HG03135 (cell line): ENCODE measurements around the gene NEU4.
A peak's percentile ranks its signal among the peaks of the same experiment; 100 is the strongest.
"Not testable (repeated sequence)": the region's sequence is repeated elsewhere in the genome, so short reads cannot be mapped to it uniquely, and the experiment has no call there.

Experiments used
- ATAC-seq: cut with Tn5 transposase; IDR thresholded peaks from one replicate; pipeline ENCODE4 v1.9.1; 2021; ENCODE audit warnings: mild to moderate bottlenecking, moderate library complexity; ENCODE audit not compliant: unreplicated experiment

Gene NEU4

DNA sequence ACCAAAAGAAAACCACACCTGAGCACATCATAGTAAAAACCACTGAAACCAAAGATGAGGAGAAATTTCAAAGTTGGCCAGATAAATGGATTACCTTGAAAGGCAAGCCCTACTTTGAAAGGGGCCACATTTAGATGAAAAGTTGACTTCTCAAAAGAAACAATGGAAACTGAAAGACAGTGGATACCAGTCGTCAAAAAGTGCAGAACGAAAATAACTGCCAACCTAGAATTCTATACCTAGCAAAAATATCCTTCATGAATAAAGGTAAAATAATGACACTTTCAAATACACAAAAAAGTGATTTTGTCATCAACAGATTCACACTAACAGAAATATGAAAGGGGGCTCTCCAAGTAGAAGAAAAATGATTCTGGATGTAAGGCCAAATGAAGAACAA, 18.4 kb downstream of the NEU4 start:
- no peak for ATAC-seq

DNA sequence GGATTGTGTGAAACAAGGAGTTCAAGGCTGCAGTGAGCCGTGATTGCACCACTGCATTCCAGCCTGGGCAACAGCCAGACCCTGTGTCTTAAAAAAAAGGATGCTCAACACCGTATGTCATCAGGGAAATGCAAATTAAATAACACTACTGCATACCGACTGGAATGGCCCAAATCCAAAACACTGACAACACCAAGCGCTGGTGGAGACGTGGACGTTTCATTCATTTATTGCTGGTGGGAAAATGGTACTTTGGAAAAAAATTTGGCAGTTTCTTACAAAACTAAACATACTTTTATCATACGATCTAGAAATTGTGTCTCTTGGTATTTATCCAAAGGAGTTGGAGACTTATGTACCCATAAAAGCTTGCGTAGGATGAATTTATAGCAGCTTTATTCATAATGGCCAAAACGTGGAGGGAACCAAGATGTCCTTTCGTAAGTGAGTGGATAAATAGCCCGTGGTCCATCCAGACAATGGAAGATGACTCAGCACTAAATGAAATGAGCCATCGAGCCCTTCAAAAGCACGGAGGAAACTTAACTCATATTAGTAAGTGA, 24.2 kb downstream of the NEU4 start:
- no peak for ATAC-seq

DNA sequence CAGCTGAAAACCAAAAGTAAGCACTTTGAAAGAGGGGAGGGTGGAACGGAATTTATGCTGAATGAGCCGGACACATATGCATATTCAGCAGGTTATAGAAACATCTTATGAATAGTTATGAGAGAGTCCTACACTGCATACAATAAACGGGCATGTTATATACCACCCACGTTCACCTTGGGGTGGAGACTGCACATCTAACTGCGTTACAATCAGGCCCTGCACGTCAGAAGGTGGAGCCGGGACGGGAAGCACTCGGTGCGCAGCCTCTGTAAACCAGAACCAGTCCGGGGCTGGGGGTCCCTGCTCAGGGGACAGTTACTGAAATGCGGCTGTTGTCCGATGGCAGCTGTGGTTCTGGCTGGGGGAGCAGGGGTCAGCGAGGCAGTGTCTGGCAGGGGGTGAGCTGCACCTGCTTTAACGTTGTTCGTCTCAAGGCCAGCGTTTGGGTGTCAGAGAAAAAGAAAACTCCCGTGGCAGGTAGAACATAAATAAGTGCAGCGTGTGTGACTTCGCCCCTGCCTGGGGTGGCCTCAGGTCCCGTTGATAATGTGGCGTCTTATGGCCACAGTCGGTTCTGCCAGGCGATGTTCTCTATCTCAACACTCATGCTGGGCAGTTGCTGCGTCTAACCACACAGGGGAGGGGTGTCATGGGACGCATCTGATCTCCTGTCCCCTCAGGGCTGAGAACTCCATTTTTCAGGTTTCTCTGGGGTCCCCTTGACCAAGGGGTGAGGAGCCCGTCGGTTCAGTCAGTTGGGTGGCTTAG, 24.9 kb downstream of the NEU4 start:
- ATAC-seq = not testable (repeated sequence)

DNA sequence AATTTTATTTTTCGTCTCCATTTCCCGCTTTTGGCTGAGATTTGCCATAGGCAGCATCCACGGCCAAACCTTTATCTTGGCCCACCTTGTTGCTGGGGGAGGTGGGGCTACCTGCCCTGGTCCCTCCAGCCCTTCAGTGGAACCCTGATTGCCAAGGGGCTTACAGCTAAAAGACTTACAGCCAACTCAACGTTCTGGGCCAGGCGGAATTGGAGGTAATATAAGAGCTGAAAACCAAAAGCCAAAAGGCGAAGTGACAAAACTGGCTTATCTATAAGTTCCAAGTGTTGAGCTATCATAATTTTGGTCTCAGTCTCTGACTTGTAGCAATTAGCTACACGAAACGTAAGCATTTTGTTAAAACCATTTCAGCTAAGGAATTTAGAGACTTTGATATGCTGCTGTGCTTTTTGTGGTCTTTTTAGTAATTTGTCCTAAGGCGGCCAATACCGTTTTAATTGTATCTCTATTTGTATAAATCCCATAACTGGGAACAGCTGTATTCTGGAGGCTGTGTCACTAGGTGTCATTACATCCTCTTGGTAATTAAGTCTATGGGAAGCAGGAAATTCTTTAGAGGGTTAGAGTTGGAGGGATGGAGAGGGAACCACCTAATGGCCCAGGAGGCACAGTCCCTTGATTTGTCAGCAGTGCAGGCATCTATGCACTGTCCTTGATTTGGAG, 25.7 kb downstream of the NEU4 start:
- ATAC-seq = no peak

GRCh38 chr2:241835611-241836010, 26.6 kb downstream of the NEU4 start:
- ATAC-seq = no peak

DNA sequence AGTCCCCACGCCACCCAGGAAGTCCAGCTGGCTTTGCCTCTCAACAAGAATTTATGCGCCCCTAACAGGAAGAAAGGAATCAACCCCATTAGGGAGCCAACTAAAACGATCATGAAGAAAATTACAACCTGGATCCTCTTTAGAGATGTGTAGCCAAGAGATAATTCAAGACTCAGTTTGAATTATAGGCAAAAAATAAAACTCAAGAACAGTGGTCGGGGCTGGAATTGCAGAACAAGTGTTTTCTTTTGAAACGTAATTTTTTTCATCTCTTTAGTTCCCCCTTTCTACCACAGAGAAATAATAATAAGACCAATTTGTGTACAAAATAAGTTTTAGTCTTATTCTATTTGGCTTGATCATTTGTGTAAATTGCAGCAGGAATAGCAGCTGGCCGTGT, 27.3 kb downstream of the NEU4 start:
- ATAC-seq = no peak

DNA sequence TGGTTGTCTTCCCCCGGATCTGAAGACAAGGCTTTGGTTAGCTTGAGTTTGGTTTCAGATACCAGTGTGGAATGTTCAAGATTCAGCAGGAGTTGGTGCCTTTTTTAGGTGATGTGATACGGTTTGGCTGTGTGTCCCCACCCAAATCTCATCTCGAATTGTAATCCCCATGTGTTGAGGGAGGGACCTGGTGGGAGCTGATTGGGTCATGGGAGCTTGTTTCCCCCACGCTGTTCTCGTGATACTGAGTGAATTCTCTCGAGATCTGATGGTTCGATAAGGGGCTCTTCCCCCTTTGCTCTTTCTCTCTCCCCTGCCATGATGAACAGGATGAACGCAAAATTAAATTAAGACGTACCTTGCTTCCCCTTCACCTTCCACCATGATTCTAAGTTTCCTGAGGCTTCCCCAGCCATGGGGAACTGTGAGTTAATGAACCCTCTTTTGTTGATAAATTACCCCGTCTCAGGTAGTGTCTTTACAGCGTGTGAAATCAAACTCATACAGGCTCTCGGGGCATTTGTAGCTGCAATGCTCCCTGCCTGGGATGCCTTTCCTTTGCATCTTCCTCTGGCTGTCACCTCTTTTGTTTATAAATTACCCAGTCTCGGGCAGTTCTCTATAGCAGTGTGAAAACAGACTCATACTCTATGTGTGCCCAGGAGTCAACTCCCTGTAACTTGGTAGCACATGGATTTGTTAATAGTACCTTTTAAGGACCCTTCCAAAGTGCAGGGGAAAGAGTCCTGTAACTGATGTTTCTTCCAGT, 28.4 kb downstream of the NEU4 start:
- ATAC-seq = no peak

- ATAC-seq = no peak
Measured at GRCh38 chr2:241841181-241842066, 32.4 kb downstream of the NEU4 start.

- no peak for ATAC-seq
Measured at GRCh38 chr2:241842067-241842415, 33.0 kb downstream of the NEU4 start.

DNA sequence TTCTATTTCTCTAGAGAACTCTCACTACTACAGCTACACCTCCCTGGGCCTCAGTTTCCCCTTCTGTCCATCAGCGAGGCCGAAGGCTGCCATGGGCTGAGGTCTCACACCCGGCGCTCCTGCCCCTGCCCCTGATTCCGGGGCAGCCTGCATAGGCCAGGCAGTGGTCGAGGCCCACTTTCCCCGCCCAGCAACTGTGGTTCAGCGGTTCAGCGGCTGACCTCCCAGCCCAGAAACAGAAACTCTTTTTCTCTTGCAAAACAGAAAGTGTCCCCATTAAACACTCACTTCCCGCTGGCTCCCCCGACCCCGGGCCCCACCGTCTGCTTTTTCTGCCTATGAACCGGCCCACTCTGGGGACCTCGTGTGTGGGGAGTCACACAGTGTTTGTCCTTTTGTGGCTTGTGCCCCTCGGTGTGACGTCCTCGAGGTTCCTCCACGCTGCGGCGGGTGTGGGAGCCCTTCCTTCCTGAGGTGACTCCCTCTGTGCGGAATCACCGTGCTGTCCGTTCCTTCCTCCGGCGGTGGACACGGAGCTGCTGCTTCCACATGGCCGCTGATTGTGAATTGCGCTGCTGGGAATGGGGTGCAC, 33.7 kb downstream of the NEU4 start:
- no peak for ATAC-seq

- peak; percentile 14 for ATAC-seq
Measured at GRCh38 chr2:241843321-241844065, 34.5 kb downstream of the NEU4 start.

DNA sequence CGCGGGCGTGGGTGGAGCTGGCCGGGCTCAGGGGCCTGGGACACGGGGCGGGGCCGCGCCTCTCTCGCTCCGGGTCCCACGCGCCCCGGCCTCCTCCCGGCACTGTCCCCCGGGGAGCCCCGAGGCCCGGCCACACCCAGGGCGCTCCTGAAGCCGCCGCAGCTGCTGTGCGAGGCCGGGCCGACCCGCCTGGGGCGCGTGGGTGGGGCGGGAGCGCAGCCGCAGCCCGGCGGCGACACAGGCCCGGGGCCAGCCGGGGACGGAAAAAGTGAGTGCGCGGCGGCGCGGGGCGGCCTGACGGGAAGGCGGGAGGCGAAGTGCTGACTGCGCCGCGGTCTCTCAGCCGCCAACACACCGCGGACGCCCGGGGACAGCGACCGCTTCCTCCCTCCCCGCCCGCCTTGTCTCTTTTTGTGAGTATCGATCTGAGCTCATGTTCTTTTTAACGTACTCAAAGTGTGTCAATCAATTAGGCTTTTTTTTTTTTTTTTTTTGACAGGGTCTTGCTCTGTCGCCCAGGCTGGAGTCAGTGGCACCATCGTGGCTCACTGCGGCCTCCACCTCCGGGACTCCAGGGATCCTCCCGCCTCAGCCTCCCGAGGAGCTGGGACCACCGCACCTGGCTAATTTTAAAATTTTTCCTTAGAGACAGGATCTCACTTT, 35.2 kb downstream of the NEU4 start:
- peak; percentile 66 for ATAC-seq

GRCh38 chr2:241844831-241845578, 36.0 kb downstream of the NEU4 start:
- no peak for ATAC-seq

- no peak for ATAC-seq
Measured at GRCh38 chr2:241846406-241846805, 37.4 kb downstream of the NEU4 start.

DNA sequence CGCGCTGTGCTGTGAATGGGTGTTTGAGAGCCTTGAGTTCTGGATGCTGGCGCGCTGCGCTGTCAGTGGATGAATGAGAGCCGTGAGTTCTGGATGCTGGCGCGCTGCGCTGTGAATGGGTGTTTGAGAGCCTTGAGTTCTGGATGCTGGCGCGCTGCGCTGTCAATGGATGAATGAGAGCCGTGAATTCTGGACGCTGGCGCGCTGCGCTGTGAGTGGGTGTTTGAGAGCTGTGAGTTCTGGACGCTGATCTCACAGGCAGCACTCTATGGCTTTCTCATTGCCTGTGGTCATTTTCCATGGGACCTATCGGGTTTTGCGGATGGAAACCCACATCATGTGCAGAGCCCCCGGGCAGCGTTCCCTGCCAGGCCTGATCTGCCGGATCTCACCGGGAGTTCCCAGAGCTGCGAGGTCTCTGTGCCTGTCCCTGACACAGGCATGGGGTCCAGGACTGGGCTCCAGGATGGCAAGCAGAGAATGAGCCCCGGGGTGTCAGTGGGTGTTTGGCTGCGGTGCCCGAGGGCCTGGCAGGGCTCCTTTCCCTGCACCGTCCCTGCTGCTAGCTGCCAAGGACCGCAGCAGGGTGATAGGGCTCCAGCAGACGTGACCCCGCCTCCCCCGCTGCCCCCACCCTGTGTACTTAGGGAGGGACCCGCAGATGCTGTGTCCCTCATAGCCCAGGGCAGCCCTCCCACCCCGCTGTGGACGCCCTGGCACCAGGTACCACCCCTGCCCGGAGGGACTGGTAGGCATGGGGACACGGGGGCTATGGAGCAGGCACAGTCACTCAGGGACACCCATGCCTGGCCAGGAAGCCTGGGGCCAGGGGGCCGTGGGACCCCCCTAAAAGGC, 40.0 kb downstream of the NEU4 start:
- ATAC-seq = no peak

DNA sequence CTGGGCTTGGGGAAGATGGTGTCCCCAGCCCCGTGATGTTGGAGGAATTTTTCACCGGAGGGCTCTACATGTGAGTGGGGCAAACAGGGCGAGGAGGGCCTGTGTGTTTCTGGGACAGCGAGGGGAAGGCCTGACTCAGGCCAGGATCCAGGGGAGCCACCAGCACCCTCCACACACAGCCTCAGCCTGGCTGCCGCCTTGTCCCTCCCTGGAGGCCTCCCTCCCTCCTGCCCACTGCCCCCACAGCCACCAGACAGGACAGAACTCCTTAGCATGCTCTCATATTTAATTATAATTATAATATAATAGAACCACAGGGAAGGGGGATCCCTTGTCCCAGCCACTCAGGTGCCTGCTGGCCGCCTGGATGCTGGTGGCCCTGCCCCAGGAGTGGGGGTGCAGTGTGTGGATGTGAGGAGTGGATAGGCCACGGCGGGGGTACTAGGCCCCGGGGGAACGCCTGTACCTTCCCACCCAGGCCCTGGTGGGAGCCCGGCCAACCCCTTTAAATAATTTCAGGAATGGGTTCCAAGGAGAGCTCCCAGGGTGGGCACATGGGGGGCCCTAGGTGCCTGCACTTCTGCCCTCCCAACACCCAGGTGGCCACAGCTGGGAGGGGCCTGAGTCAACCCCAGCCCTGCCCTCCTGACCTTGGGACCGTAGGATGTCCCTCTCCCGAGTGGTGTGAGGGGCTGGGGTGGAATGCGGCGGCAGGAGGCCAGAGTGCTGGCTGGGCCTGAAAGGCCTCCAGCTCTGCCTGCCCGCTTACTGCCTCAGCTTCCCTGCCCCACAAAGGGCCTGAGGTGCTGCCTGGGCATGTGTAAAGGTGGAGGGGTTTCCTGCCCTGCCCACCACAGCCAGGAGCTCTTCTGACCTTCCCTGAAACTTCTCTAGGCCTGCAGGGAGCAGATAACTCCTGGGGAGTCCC, 40.9 kb downstream of the NEU4 start:
- ATAC-seq = no peak
